ENCODE measurements around the gene MACROD2.

Gene MACROD2

GRCh38 chr20:15716256-15716655 lies 1720.9 kb downstream of the MACROD2 start:
- in situ Hi-C loops (cut with MboI; ENCODE audit: low sequenced_read_pairs, unreplicated experiment), result loop anchor here (25.0 kb wide), 2 partner anchors 771 to 1046 kb away; no protein-coding TSS in a partner anchor
- DNase-seq (ENCODE audit: low spot score), result no peak
- no peak for TF ChIP-seq CTCF (IDR thresholded peaks at IDR 0.05; ENCODE audit: borderline replicate concordance, control extremely low read depth, extremely low read depth, insufficient read depth, missing control alignments)

- in situ Hi-C loops (cut with MboI; ENCODE audit: low sequenced_read_pairs, unreplicated experiment), result no loop called here
- no peak for TF ChIP-seq CTCF (IDR thresholded peaks at IDR 0.05; ENCODE audit: borderline replicate concordance, control extremely low read depth, extremely low read depth, insufficient read depth, missing control alignments)
- DNase-seq (ENCODE audit: low spot score), result no peak
These were observed 1731.1 kb downstream of the MACROD2 start for GRCh38 chr20:15726416-15726815.

GRCh38 chr20:15734052-15734451 lies 1738.7 kb downstream of the MACROD2 start:
- DNase-seq (ENCODE audit: low spot score), result no peak
- in situ Hi-C loops (cut with MboI; ENCODE audit: low sequenced_read_pairs, unreplicated experiment), result no loop called here
- TF ChIP-seq CTCF (IDR thresholded peaks at IDR 0.05; ENCODE audit: borderline replicate concordance, control extremely low read depth, extremely low read depth, insufficient read depth, missing control alignments), result no peak

GRCh38 chr20:15739035-15739434 lies 1743.7 kb downstream of the MACROD2 start:
- TF ChIP-seq CTCF (IDR thresholded peaks at IDR 0.05; ENCODE audit: borderline replicate concordance, control extremely low read depth, extremely low read depth, insufficient read depth, missing control alignments), result no peak
- no peak for DNase-seq (ENCODE audit: low spot score)
- in situ Hi-C loops (cut with MboI; ENCODE audit: low sequenced_read_pairs, unreplicated experiment), result no loop called here

GRCh38 chr20:15740046-15740775 lies 1744.9 kb downstream of the MACROD2 start:
- in situ Hi-C loops (cut with MboI; ENCODE audit: low sequenced_read_pairs, unreplicated experiment), result no loop called here
- TF ChIP-seq CTCF (IDR thresholded peaks at IDR 0.05; ENCODE audit: borderline replicate concordance, control extremely low read depth, extremely low read depth, insufficient read depth, missing control alignments), result no peak
- DNase-seq (ENCODE audit: low spot score), result no peak

- no peak for TF ChIP-seq CTCF (IDR thresholded peaks at IDR 0.05; ENCODE audit: borderline replicate concordance, control extremely low read depth, extremely low read depth, insufficient read depth, missing control alignments)
- in situ Hi-C loops (cut with MboI; ENCODE audit: low sequenced_read_pairs, unreplicated experiment), result no loop called here
- DNase-seq (ENCODE audit: low spot score), result no peak
These were observed 1746.8 kb downstream of the MACROD2 start for GRCh38 chr20:15742087-15742486.

Measured in GM13976 (cell line).